ENCODE results near the gene ADAMTS1.

The ADAMTS1 gene

GRCh38 chr21:26851109-26851944, 6.1 kb upstream of the ADAMTS1 start:
- ATAC-seq (replicated peaks), result no peak
- H3K9me3 Mint-ChIP-seq, result no peaks in the 10 kb centered on the region
- H3K27me3 Mint-ChIP-seq, result peaks cover 16 to 35% of the 10 kb centered on the region in 2 donors
- peaks cover 10 to 12% of the 10 kb centered on the region in 2 donors for H3K4me1 Mint-ChIP-seq (ENCODE audit: low read depth in 2 of 2)
- no peak overlapping the region for H3K4me3 Mint-ChIP-seq
- H3K36me3 Mint-ChIP-seq (ENCODE audit: insufficient read depth), result peaks cover 4% of the 10 kb centered on the region
- no peak overlapping the region for H3K27ac Mint-ChIP-seq
- no peak for DNase-seq

DNA sequence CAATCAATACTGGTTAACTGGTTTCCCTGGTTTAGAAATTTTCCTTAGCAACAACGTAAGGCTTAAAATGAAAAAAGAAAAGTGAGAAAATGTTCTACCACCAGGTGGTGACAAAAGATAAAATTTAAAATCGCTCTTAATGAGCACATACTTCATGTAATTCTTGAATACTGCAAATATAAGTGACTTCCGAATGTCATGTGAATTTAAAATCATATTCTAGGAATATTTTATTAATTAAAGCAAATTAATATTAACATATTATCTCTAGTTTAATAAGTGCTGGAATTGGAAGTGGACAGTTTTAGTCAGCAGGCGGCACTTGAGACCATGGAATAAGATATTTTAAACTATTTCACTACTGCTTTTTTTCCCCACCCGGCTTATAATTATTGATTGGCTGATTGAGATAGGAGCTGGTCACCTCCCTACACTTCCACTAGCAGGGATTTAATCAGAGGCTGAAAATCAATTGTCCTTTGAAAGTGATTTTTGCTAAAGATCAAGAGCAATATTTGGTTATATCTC, 5.0 kb upstream of the ADAMTS1 start:
- H3K27ac Mint-ChIP-seq, result no peak overlapping the region
- DNase-seq (no peak), ATAC-seq (replicated peaks) (no peak)
- H3K4me3 Mint-ChIP-seq, result no peak overlapping the region
- H3K36me3 Mint-ChIP-seq (ENCODE audit: insufficient read depth), result peaks cover 4% of the 10 kb centered on the region
- H3K4me1 Mint-ChIP-seq (ENCODE audit: low read depth in 2 of 2), result peaks cover 19% of the 10 kb centered on the region in 2 donors
- H3K27me3 Mint-ChIP-seq, result peaks cover 26 to 42% of the 10 kb centered on the region in 2 donors
- H3K9me3 Mint-ChIP-seq, result no peaks in the 10 kb centered on the region

DNA sequence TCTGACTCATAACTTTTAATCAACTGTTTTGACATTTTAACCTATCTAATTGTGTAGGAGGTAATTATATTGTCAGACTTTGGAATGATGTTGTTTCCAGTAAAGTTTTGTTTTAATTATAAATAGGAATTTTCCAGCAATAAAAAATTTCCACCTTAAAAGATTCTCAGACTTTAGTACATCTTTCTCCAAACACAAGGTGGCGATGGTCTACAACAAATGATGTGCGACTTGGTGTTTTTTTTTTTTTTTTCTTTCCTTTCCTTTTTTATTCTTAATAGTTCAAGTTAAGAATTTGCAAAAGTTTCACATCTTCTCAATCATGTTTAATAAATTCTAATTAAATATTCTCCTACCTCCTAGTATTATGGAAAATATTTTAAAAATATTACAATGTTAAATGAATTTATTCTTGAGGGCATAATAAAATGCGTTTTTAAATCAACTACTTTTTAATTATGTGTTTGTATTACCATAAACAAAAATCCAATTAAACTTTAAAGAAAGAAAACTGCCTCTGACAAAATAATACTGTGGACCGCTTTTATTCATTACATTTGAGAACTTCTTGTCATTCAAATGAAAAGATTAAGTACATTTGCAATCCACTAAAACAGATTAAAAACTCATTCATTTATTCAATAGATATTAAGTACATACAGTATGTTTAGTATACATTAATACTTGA, 4.4 kb upstream of the ADAMTS1 start:
- no peak for DNase-seq
- no peak for ATAC-seq (replicated peaks)
- Mint-ChIP-seq H3K9me3 (no peaks in the 10 kb centered on the region), H3K27me3 (peaks cover 26 to 42% of the 10 kb centered on the region in 2 donors), H3K4me3 (no peak overlapping the region), H3K27ac (no peak overlapping the region), H3K4me1 (ENCODE audit: low read depth in 2 of 2) (peaks cover 19% of the 10 kb centered on the region in 2 donors), H3K36me3 (ENCODE audit: insufficient read depth) (peaks cover 4% of the 10 kb centered on the region)

GRCh38 chr21:26847921-26848320, 2.7 kb upstream of the ADAMTS1 start:
- Mint-ChIP-seq H3K9me3 (no peaks in the 10 kb centered on the region), H3K27ac (no peak overlapping the region)
- no peak for ATAC-seq (replicated peaks)

DNA sequence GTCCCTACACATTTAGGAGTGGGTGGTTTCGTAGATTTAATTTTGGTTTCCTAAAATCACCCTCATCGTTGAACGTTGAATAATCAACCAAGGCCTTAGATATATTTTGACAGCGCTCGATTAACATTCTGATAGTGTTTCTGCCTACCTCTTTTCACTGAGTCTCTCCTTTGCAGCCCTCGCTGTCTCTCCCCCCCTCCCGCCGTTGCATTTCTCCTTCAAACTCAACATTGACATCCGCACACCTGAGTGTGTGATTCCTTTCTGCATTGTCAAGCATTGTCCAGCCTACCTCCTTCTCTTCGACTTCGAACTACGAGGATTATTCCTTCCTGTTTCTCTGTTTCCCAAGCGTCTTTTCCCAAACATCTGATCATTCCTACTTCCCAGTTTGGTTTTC, 1.8 kb upstream of the ADAMTS1 start:
- H3K4me1 Mint-ChIP-seq (ENCODE audit: low read depth in 2 of 2), result peaks cover 19 to 23% of the 10 kb centered on the region in 2 donors
- no peaks in the 10 kb centered on the region for H3K9me3 Mint-ChIP-seq
- no peak for ATAC-seq (replicated peaks)
- peak overlapping the region in 1 of 2 donors; percentile 47 for H3K27ac Mint-ChIP-seq
- no peak for DNase-seq
- H3K4me3 Mint-ChIP-seq, result peak overlapping the region; percentile 75
- H3K36me3 Mint-ChIP-seq (ENCODE audit: insufficient read depth), result peaks cover 4% of the 10 kb centered on the region
- peaks cover 47 to 67% of the 10 kb centered on the region in 2 donors for H3K27me3 Mint-ChIP-seq

More at GRCh38 chr21:26847921-26848320, 2.7 kb upstream of the ADAMTS1 start:
- no peak overlapping the region for H3K4me3 Mint-ChIP-seq
- H3K36me3 Mint-ChIP-seq (ENCODE audit: insufficient read depth), result peaks cover 4% of the 10 kb centered on the region
- H3K4me1 Mint-ChIP-seq (ENCODE audit: low read depth in 2 of 2), result peaks cover 19 to 23% of the 10 kb centered on the region in 2 donors
- no peak for DNase-seq
- H3K27me3 Mint-ChIP-seq, result peaks cover 39 to 58% of the 10 kb centered on the region in 2 donors

GRCh38 chr21:26846036-26846931, 1.1 kb upstream of the ADAMTS1 start:
- ATAC-seq (replicated peaks) (no peak), DNase-seq (no peak)

DNA sequence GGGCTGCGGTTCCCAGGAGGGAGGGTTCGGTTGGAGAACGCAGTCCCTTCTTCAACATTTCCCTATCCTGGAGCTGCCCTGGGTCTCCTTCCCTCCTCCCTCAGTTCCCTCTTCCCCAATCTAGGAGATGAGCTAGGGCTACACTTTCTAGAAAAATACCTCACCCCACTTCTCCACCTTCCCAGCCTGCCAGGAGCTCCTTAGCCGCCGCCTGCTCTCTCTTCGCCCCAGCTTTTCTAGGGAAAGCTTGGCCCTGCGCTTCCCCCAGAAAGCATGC, 488 bp upstream of the ADAMTS1 start:
- Mint-ChIP-seq H3K4me1 (ENCODE audit: low read depth in 2 of 2) (peaks cover 19 to 23% of the 10 kb centered on the region in 2 donors), H3K27ac (peak overlapping the region in 1 of 2 donors; percentile 54), H3K36me3 (ENCODE audit: insufficient read depth) (peaks cover 4% of the 10 kb centered on the region), H3K4me3 (peak overlapping the region; percentile 75), H3K27me3 (peaks cover 49 to 64% of the 10 kb centered on the region in 2 donors), H3K9me3 (no peaks in the 10 kb centered on the region)
- ATAC-seq (replicated peaks) (no peak), DNase-seq (no peak)

More at GRCh38 chr21:26846036-26846931, 1.1 kb upstream of the ADAMTS1 start:
- Mint-ChIP-seq H3K27ac (peak overlapping the region in 1 of 2 donors; percentile 54), H3K27me3 (peaks cover 47 to 66% of the 10 kb centered on the region in 2 donors), H3K4me3 (peak overlapping the region; percentile 75), H3K36me3 (ENCODE audit: insufficient read depth) (peaks cover 4% of the 10 kb centered on the region), H3K4me1 (ENCODE audit: low read depth in 2 of 2) (peaks cover 19 to 23% of the 10 kb centered on the region in 2 donors), H3K9me3 (no peaks in the 10 kb centered on the region)

DNA sequence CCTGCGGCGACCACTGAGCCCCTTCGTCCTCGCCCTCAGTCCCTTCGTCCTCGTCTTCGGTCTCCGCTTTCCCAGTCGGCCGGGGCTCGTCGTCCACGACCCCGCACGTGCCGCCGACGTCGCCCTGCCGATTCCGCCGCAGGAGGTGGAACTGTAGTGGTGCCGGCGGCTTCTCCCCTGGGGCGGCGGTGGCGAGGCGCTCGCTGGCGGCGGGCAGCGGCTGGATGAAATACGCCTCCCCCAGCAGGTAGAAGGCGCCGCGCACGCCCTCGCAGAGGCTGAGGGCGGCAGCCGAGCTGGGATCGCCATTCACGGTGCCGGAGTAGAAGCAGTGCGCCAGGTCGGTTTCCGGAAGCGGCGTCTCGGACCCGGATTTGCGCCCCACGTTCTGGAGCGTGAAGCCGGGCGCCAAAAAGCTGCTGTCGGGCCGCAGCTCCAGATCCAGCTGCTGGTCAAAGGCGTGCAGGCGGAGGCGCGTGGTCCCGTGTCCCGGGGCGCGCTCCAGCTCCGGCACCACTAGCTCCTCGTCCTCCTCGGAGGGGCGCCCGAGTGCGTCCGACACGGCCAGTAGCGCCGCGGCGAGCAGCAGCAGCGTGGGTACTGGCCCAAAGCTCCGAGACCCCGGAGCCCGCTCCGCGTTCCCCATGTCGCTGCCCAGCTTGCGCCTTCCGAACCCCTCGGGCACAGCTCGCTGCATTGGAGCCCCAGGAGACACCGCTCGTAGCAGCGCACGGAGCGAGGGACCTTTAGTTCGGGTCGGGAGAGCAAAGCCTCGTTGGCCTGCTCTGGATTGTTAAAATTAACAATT, 747 bp downstream of the ADAMTS1 start:
- peaks cover 22 to 32% of the 10 kb centered on the region in 2 donors for H3K4me1 Mint-ChIP-seq (ENCODE audit: low read depth in 2 of 2)
- no peaks in the 10 kb centered on the region for H3K9me3 Mint-ChIP-seq
- peak overlapping the region; percentile 75 for H3K4me3 Mint-ChIP-seq
- DNase-seq, result no peak
- peaks cover 55 to 76% of the 10 kb centered on the region in 2 donors for H3K27me3 Mint-ChIP-seq
- H3K36me3 Mint-ChIP-seq (ENCODE audit: insufficient read depth), result peaks cover 13% of the 10 kb centered on the region
- no peak overlapping the region for H3K27ac Mint-ChIP-seq
- ATAC-seq (replicated peaks), result peak; percentile 2

GRCh38 chr21:26843933-26844257, 1.3 kb downstream of the ADAMTS1 start:
- Mint-ChIP-seq H3K4me3 (peak overlapping the region; percentile 75), H3K4me1 (ENCODE audit: low read depth in 2 of 2) (peaks cover 22 to 32% of the 10 kb centered on the region in 2 donors), H3K27me3 (peaks cover 55 to 77% of the 10 kb centered on the region in 2 donors), H3K27ac (no peak overlapping the region), H3K36me3 (ENCODE audit: insufficient read depth) (peaks cover 13% of the 10 kb centered on the region), H3K9me3 (no peaks in the 10 kb centered on the region)
- ATAC-seq (replicated peaks) (no peak), DNase-seq (no peak)

- Mint-ChIP-seq H3K27ac (no peak overlapping the region), H3K4me1 (ENCODE audit: low read depth in 2 of 2) (peaks cover 22 to 32% of the 10 kb centered on the region in 2 donors), H3K4me3 (peak overlapping the region; percentile 75), H3K9me3 (no peaks in the 10 kb centered on the region), H3K36me3 (ENCODE audit: insufficient read depth) (peaks cover 13% of the 10 kb centered on the region), H3K27me3 (peaks cover 55 to 77% of the 10 kb centered on the region in 2 donors)
- peak; percentile 43 for ATAC-seq (replicated peaks)
- DNase-seq, result no peak
Measured at GRCh38 chr21:26842974-26843932, 2.0 kb downstream of the ADAMTS1 start.

- Mint-ChIP-seq H3K9me3 (no peaks in the 10 kb centered on the region), H3K27ac (no peak overlapping the region), H3K27me3 (peaks cover 49 to 75% of the 10 kb centered on the region in 2 donors), H3K36me3 (ENCODE audit: insufficient read depth) (peaks cover 13% of the 10 kb centered on the region), H3K4me3 (peak overlapping the region in 1 of 2 donors; percentile 75), H3K4me1 (ENCODE audit: low read depth in 2 of 2) (peaks cover 21 to 29% of the 10 kb centered on the region in 2 donors)
- no peak for DNase-seq
- ATAC-seq (replicated peaks), result no peak
Measured at GRCh38 chr21:26842300-26842699, 2.9 kb downstream of the ADAMTS1 start.

All from effector memory CD8-positive, alpha-beta T cell (primary cell).